A549 (cell line): Measurements from ENCODE around the gene ZNF350. TPM values are rescaled to one million over a fixed set of nuclear protein-coding genes. Genes with fewer than 3 reads are reported as not detected.

Experiments
- ATAC-seq, 2 experiments: fragments of 200-7000 bp in 1 of 2; fragments of >200 bp in 1 of 2; cut with Nextera tagmentation in 1 of 2; cut with Tn5 transposase in 1 of 2; 3 replicates each; pipeline versions ENCODE4 v1.8.0 to v1.9.1; 2018 to 2020; ENCODE audit warnings: mild to moderate bottlenecking in 1 of 2, moderate library complexity in 1 of 2
- CTCF ChIA-PET: fragments of 300-600 bp; sonication (Branson Sonifier 250); formaldehyde crosslinking; extraction: SDS; loops from one replicate; lab custom pipeline; 2021; ENCODE audit warnings: antibody characterized with exemption, inconsistent platforms; lab: Yijun Ruan, JAX
- POLR2A ChIA-PET: fragments of 350-600 bp; formaldehyde crosslinking; extraction: SDS; loops from one replicate; lab custom pipeline; 2021; ENCODE audit warnings: antibody characterized with exemption, inconsistent platforms; lab: Yijun Ruan, JAX
- DNase-seq, 2 experiments: peaks; one replicate each; pipeline versions ENCODE4 v3.0.0 to v3.0.0-alpha.2; 2011 to 2016; ENCODE audit warnings: low read depth in 1 of 2, low spot score in 1 of 2
- FAIRE-seq: peaks from 2 replicates; lab custom pipeline; 2011; peaks lifted over from hg19 to GRCh38; lab: Jason Lieb, UNC
- H3K27ac ChIP-seq, 2 experiments: fragments of >200 bp; sonication (Bioruptor Twin); formaldehyde crosslinking; 3 replicates each; pipeline ENCODE4 v1.5.1; 2016 to 2017
- H3K4me1 ChIP-seq: fragments of >200 bp; sonication (Bioruptor Twin); formaldehyde crosslinking; 3 replicates; pipeline ENCODE4 v1.6.1; 2016
- H3K4me2 ChIP-seq: fragments of >200 bp; sonication (Bioruptor Twin); formaldehyde crosslinking; 3 replicates; pipeline ENCODE4 v1.6.1; 2016
- H3K4me3 ChIP-seq: fragments of >200 bp; sonication (Bioruptor Twin); formaldehyde crosslinking; 3 replicates; pipeline ENCODE4 v1.5.1; 2016
- H3K9me3 ChIP-seq: fragments of >200 bp; sonication (Bioruptor Twin); formaldehyde crosslinking; 3 replicates; pipeline ENCODE4 v1.6.1; 2016
- CHD4 ChIP-seq: fragments of 200-600 bp; sonication (generic); IDR thresholded peaks from 2 replicates; pipeline ENCODE4 v1.6.1; 2016; ENCODE audit warnings: antibody characterized with exemption, mild to moderate bottlenecking, borderline replicate concordance
- E2F6 ChIP-seq: IDR thresholded peaks from 2 replicates; pipeline ENCODE4 v1.6.1; 2012; ENCODE audit warnings: low read depth, borderline replicate concordance
- EHF ChIP-seq: fragments of 250-450 bp; sonication (Bioruptor Pico); IDR thresholded peaks from 2 replicates; pipeline ENCODE4 v1.5.0; 2020; ENCODE audit warnings: mild to moderate bottlenecking
- FOSB ChIP-seq: fragments of 250-450 bp; sonication (Bioruptor Pico); IDR thresholded peaks from 2 replicates; pipeline ENCODE4 v1.5.0; 2020; ENCODE audit warnings: mild to moderate bottlenecking, moderate library complexity
- GATA3 ChIP-seq: IDR thresholded peaks from 2 replicates; pipeline ENCODE4 v1.6.1; 2012; ENCODE audit warnings: borderline replicate concordance
- HDAC2 ChIP-seq: fragments of 200-600 bp; sonication (generic); IDR thresholded peaks from 2 replicates; pipeline ENCODE4 v1.6.1; 2016
- HES2 ChIP-seq: fragments of >200 bp; sonication (Bioruptor Twin); formaldehyde crosslinking; IDR thresholded peaks from 2 replicates; pipeline ENCODE4 v1.6.1; 2016
- HEYL ChIP-seq: fragments of 250-450 bp; sonication (Bioruptor Pico); IDR thresholded peaks from 2 replicates; pipeline ENCODE4 v1.8.0; 2021; ENCODE audit warnings: mild to moderate bottlenecking, moderate library complexity
- HMGXB4 ChIP-seq: fragments of 250-450 bp; sonication (Bioruptor Pico); IDR thresholded peaks from 2 replicates; pipeline ENCODE4 v1.5.0; 2021; ENCODE audit warnings: mild to moderate bottlenecking, moderate library complexity, borderline replicate concordance
- HOXA7 ChIP-seq: fragments of 250-450 bp; sonication (Bioruptor Pico); IDR thresholded peaks from 2 replicates; pipeline ENCODE4 v1.5.0; 2020; ENCODE audit warnings: mild to moderate bottlenecking, moderate library complexity
- HOXB13 ChIP-seq: fragments of 250-450 bp; sonication (Bioruptor Pico); IDR thresholded peaks from 2 replicates; pipeline ENCODE4 v1.5.0; 2020; ENCODE audit warnings: low read depth, mild to moderate bottlenecking, moderate library complexity
- HOXB5 ChIP-seq: fragments of 250-450 bp; sonication (Bioruptor Pico); IDR thresholded peaks from 2 replicates; pipeline ENCODE4 v1.5.0; 2020; ENCODE audit warnings: mild to moderate bottlenecking, moderate library complexity
- KDM1A ChIP-seq: fragments of 200-600 bp; sonication (generic); IDR thresholded peaks from 2 replicates; pipeline ENCODE4 v1.6.1; 2016; ENCODE audit warnings: low read depth, mild to moderate bottlenecking
- MAFK ChIP-seq: fragments of 450-650 bp; IDR thresholded peaks from 2 replicates; pipeline ENCODE4 v1.6.1; 2014; ENCODE audit not compliant: partially characterized antibody
- MAX ChIP-seq: IDR thresholded peaks from 2 replicates; pipeline ENCODE4 v1.6.1; 2012
- MAZ ChIP-seq: fragments of 150-350 bp; IDR thresholded peaks from 2 replicates; pipeline ENCODE4 v1.6.1; 2014; ENCODE audit warnings: antibody characterized with exemption, low read depth, low read length, borderline replicate concordance
- NFE2L2 ChIP-seq: fragments of 150-350 bp; conservative IDR thresholded peaks from 2 replicates; pipeline ENCODE4 v1.6.1; 2014; ENCODE audit warnings: low read length
- NR3C1 ChIP-seq: fragments of >200 bp; sonication (Bioruptor Twin); formaldehyde crosslinking; IDR thresholded peaks from 3 replicates; pipeline ENCODE4 v1.6.1; 2017
- POLR2A ChIP-seq: IDR thresholded peaks from 2 replicates; pipeline ENCODE4 v1.6.1; 2012; ENCODE audit warnings: mild to moderate bottlenecking, low read length
- RARB ChIP-seq: fragments of 250-450 bp; sonication (Bioruptor Pico); IDR thresholded peaks from 2 replicates; pipeline ENCODE4 v1.8.0; 2021; ENCODE audit warnings: mild to moderate bottlenecking, moderate library complexity
- TP53 ChIP-seq: fragments of 250-450 bp; sonication (Bioruptor Pico); IDR thresholded peaks from 2 replicates; pipeline ENCODE4 v1.5.0; 2021; ENCODE audit warnings: mild to moderate bottlenecking, moderate library complexity
- USF2 ChIP-seq: fragments of 450-650 bp; IDR thresholded peaks from 2 replicates; pipeline ENCODE4 v1.6.1; 2014; ENCODE audit warnings: antibody characterized with exemption
- ZC3H11A ChIP-seq: fragments of 450-650 bp; IDR thresholded peaks from 2 replicates; pipeline ENCODE4 v1.6.1; 2014; ENCODE audit warnings: antibody characterized with exemption, mild to moderate bottlenecking
- ZNF302 ChIP-seq: fragments of 250-450 bp; sonication (Bioruptor Pico); IDR thresholded peaks from 2 replicates; pipeline ENCODE4 v1.9.0; 2021; ENCODE audit warnings: inconsistent platforms, mild to moderate bottlenecking, moderate library complexity
- WGBS: methylation state at CpG from one replicate; pipeline ENCODE4 v1.1.6; 2017; ENCODE audit errors: missing lambda C conversion rate; 5-methylcytosine and 5-hydroxymethylcytosine counted together
- polyA plus RNA-seq, 4 experiments: library from polyadenylated mRNA; depleted of rRNA in 3 of 4; stranded (reverse); fragments of >200 nt; fragmentation: RNase III in 1 of 4; extraction: RNeasy Plus Mini Kit Qiagen cat#74134 plus additional on column Dnase treatment in 1 of 4; gene quantifications; 2 replicates in 3 of 4; 3 replicates in 1 of 4; pipeline ENCODE4 v1.2.3, GENCODE V29; 2011 to 2017

The ZNF350 gene
- polyA plus RNA-seq, 2 of the 4 experiments (the other 2 are of a cell fraction) = 6.0 to 10.1 TPM

GRCh38 chr19:51919606-51920005 lies 67.0 kb downstream of the ZNF350 start (continued):
- TF ChIP-seq HES2 (no peak), MAX (no peak), GATA3 (no peak), RARB (CRISPR knock-in tag) (no peak), HEYL (no peak), NR3C1 (no peak), HMGXB4 (no peak), TP53 (CRISPR knock-in tag) (no peak)

- WGBS = 0% methylated on average over 1 of the region's 1 CpG
- CTCF ChIA-PET = interaction anchor here (1.5 kb wide), 1 partner anchor 57 kb away, joined by 4 read pairs; no protein-coding TSS in a partner anchor
- TF ChIP-seq ZC3H11A (no peak), HES2 (no peak), RARB (CRISPR knock-in tag) (no peak), USF2 (no peak), MAZ (no peak), ZNF302 (CRISPR knock-in tag) (no peak), MAFK (no peak), HOXB13 (no peak), KDM1A (no peak), HOXA7 (CRISPR knock-in tag) (no peak)
These were observed 70.5 kb downstream of the ZNF350 start for GRCh38 chr19:51916167-51916566.

GRCh38 chr19:51915324-51915867 lies 71.2 kb downstream of the ZNF350 start:
- ChIA-PET POLR2A (no interaction called here), CTCF (interaction anchor here (1.5 kb wide), 1 partner anchor 58 kb away, joined by 4 read pairs; no protein-coding TSS in a partner anchor)
- no peak overlapping the region for H3K27ac ChIP-seq
- TF ChIP-seq FOSB (CRISPR knock-in tag) (no peak), CHD4 (no peak), E2F6 (no peak), HDAC2 (no peak), NFE2L2 (no peak), NR3C1 (no peak), MAX (no peak), POLR2A (no peak), EHF (CRISPR knock-in tag) (no peak), HOXB5 (CRISPR knock-in tag) (no peak), MAZ (no peak)
- no peak for DNase-seq
- H3K4me2 ChIP-seq = no peak overlapping the region
- FAIRE-seq = no peak
- H3K4me3 ChIP-seq = no peak overlapping the region
- no peaks in the 10 kb centered on the region for H3K4me1 ChIP-seq
- WGBS = 38% methylated on average over 5 of the region's 5 CpGs
- peaks cover 95% of the 10 kb centered on the region for H3K9me3 ChIP-seq
- no peak for ATAC-seq

More at GRCh38 chr19:51916167-51916566, 70.5 kb downstream of the ZNF350 start:
- Histone ChIP-seq H3K27ac (no peak overlapping the region), H3K4me1 (no peaks in the 10 kb centered on the region), H3K4me2 (no peak overlapping the region), H3K9me3 (peaks cover 95% of the 10 kb centered on the region), H3K4me3 (no peak overlapping the region)
- FAIRE-seq (no peak), DNase-seq (no peak), ATAC-seq (no peak)
- POLR2A ChIA-PET = no interaction called here

Other genes starting within 250 kb of the ZNF350 start
- not detected in 2 replicates for gene FPR1, start 235.0 kb downstream of the ZNF350 start, polyA plus RNA-seq (2011; rRNA removed)
- 0.04 to 0.05 TPM in 2 of 3 replicates, not detected in the other for gene FPR1, start 235.0 kb downstream of the ZNF350 start, polyA plus RNA-seq (2017; fragmentation: RNase III; extraction: RNeasy Plus Mini Kit Qiagen cat#74134 plus additional on column Dnase treatment)
- gene FPR2, start 225.7 kb downstream of the ZNF350 start, polyA plus RNA-seq (2011; rRNA removed) = not detected in 2 replicates
- not detected in 3 replicates for gene FPR2, start 225.7 kb downstream of the ZNF350 start, polyA plus RNA-seq (2017; fragmentation: RNase III; extraction: RNeasy Plus Mini Kit Qiagen cat#74134 plus additional on column Dnase treatment)
- not detected in 2 replicates for gene FPR3, start 191.7 kb downstream of the ZNF350 start, polyA plus RNA-seq (2011; rRNA removed)
- not detected in 3 replicates for gene FPR3, start 191.7 kb downstream of the ZNF350 start, polyA plus RNA-seq (2017; fragmentation: RNase III; extraction: RNeasy Plus Mini Kit Qiagen cat#74134 plus additional on column Dnase treatment)
- gene ZNF577, start 98.9 kb downstream of the ZNF350 start, polyA plus RNA-seq (2011; rRNA removed) = 0.17 and 0.30 TPM in 2 replicates
- gene ZNF577, start 98.9 kb downstream of the ZNF350 start, polyA plus RNA-seq (2017; fragmentation: RNase III; extraction: RNeasy Plus Mini Kit Qiagen cat#74134 plus additional on column Dnase treatment) = 0.05 to 0.20 TPM (median 0.17 TPM) in 3 replicates
- gene ZNF649, start 81.8 kb downstream of the ZNF350 start, polyA plus RNA-seq (2011; rRNA removed) = 0.57 and 1.2 TPM in 2 replicates
- 0.31 to 0.63 TPM (median 0.56 TPM) in 3 replicates for gene ZNF649, start 81.8 kb downstream of the ZNF350 start, polyA plus RNA-seq (2017; fragmentation: RNase III; extraction: RNeasy Plus Mini Kit Qiagen cat#74134 plus additional on column Dnase treatment)
- 2.6 and 3.9 TPM in 2 replicates for gene ZNF613, start 59.4 kb downstream of the ZNF350 start, polyA plus RNA-seq (2011; rRNA removed)
- gene ZNF613, start 59.4 kb downstream of the ZNF350 start, polyA plus RNA-seq (2017; fragmentation: RNase III; extraction: RNeasy Plus Mini Kit Qiagen cat#74134 plus additional on column Dnase treatment) = 1.4 to 1.6 TPM (median 1.4 TPM) in 3 replicates
- 9.4 and 9.9 TPM in 2 replicates for gene ZNF615, start 21.4 kb upstream of the ZNF350 start, polyA plus RNA-seq (2011; rRNA removed)
- gene ZNF615, start 21.4 kb upstream of the ZNF350 start, polyA plus RNA-seq (2017; fragmentation: RNase III; extraction: RNeasy Plus Mini Kit Qiagen cat#74134 plus additional on column Dnase treatment) = 6.2 to 7.5 TPM (median 6.5 TPM) in 3 replicates
- 10.0 TPM in 2 replicates for gene ZNF614, start 41.5 kb upstream of the ZNF350 start, polyA plus RNA-seq (2011; rRNA removed)
- gene ZNF614, start 41.5 kb upstream of the ZNF350 start, polyA plus RNA-seq (2017; fragmentation: RNase III; extraction: RNeasy Plus Mini Kit Qiagen cat#74134 plus additional on column Dnase treatment) = 3.6 to 3.7 TPM (median 3.7 TPM) in 3 replicates
- gene ZNF432, start 62.0 kb upstream of the ZNF350 start, polyA plus RNA-seq (2011; rRNA removed) = 2.6 and 3.8 TPM in 2 replicates
- gene ZNF432, start 62.0 kb upstream of the ZNF350 start, polyA plus RNA-seq (2017; fragmentation: RNase III; extraction: RNeasy Plus Mini Kit Qiagen cat#74134 plus additional on column Dnase treatment) = 2.0 to 3.3 TPM (median 2.4 TPM) in 3 replicates
- gene ZNF841, start 108.9 kb upstream of the ZNF350 start, polyA plus RNA-seq (2011; rRNA removed) = 4.9 and 5.3 TPM in 2 replicates
- 2.2 to 3.0 TPM (median 2.4 TPM) in 3 replicates for gene ZNF841, start 108.9 kb upstream of the ZNF350 start, polyA plus RNA-seq (2017; fragmentation: RNase III; extraction: RNeasy Plus Mini Kit Qiagen cat#74134 plus additional on column Dnase treatment)
- gene ZNF616, start 153.1 kb upstream of the ZNF350 start, polyA plus RNA-seq (2011; rRNA removed) = 1.8 and 1.9 TPM in 2 replicates
- gene ZNF616, start 153.1 kb upstream of the ZNF350 start, polyA plus RNA-seq (2017; fragmentation: RNase III; extraction: RNeasy Plus Mini Kit Qiagen cat#74134 plus additional on column Dnase treatment) = 0.90 to 1.3 TPM (median 1.2 TPM) in 3 replicates
- 0.83 and 0.85 TPM in 2 replicates for gene ZNF836, start 184.8 kb upstream of the ZNF350 start, polyA plus RNA-seq (2011; rRNA removed)
- gene ZNF836, start 184.8 kb upstream of the ZNF350 start, polyA plus RNA-seq (2017; fragmentation: RNase III; extraction: RNeasy Plus Mini Kit Qiagen cat#74134 plus additional on column Dnase treatment) = 0.50 to 0.81 TPM (median 0.76 TPM) in 3 replicates
- 145 and 201 TPM in 2 replicates for gene PPP2R1A, start 203.2 kb upstream of the ZNF350 start, polyA plus RNA-seq (2011; rRNA removed)
- 144 to 158 TPM (median 154 TPM) in 3 replicates for gene PPP2R1A, start 203.2 kb upstream of the ZNF350 start, polyA plus RNA-seq (2017; fragmentation: RNase III; extraction: RNeasy Plus Mini Kit Qiagen cat#74134 plus additional on column Dnase treatment)